Activated CD4-positive, alpha-beta T cell treated with anti-CD3 and anti-CD28 coated beads, Interleukin-2, amount 10 ng/mL, durations not matched to agents 24 days and 14 days (primary cell): ENCODE measurements around the gene CLK3. TPM values are rescaled to one million over a fixed set of nuclear protein-coding genes. Genes with fewer than 3 reads are reported as not detected.

Source experiments
- DNase-seq: peaks from one replicate; pipeline ENCODE4 v3.0.0; 2022
- H3K27ac Mint-ChIP-seq: one replicate; pipeline ENCODE4 v1.8.0; 2022; ENCODE audit warnings: mild to moderate bottlenecking, mixed read lengths
- H3K27me3 Mint-ChIP-seq: one replicate; pipeline ENCODE4 v1.8.0; 2022; ENCODE audit warnings: mixed read lengths
- H3K36me3 Mint-ChIP-seq: one replicate; pipeline ENCODE4 v1.8.0; 2022; ENCODE audit warnings: low read depth, mild to moderate bottlenecking, mixed read lengths
- H3K4me1 Mint-ChIP-seq: one replicate; pipeline ENCODE4 v1.8.0; 2021; ENCODE audit warnings: mixed read lengths
- H3K4me3 Mint-ChIP-seq: one replicate; pipeline ENCODE4 v1.8.0; 2022; ENCODE audit warnings: mild to moderate bottlenecking, moderate library complexity, mixed read lengths
- H3K9me3 Mint-ChIP-seq: one replicate; pipeline ENCODE4 v1.8.0; 2021; ENCODE audit warnings: mixed read lengths
- intact Hi-C: fragments of 100-400 bp; cut with micrococcal nuclease; formaldehyde crosslinking; loops from one replicate; pipeline ENCODE4 v1.15.1; 2023
- total RNA-seq: library from RNA; stranded (reverse); gene quantifications from 2 replicates; pipeline ENCODE4 v1.2.3, GENCODE V29; 2022

CLK3 gene
- total RNA-seq: 112 and 113 TPM in 2 replicates

- H3K36me3 Mint-ChIP-seq: peaks cover 19% of the 10 kb centered on the region
- peak within 1 kb of the TSS; percentile 95 for H3K4me3 Mint-ChIP-seq
- peak within 1 kb of the TSS; percentile 97 for H3K27ac Mint-ChIP-seq
- peak; percentile 99 for DNase-seq
- intact Hi-C loops: loop anchor here (1.0 to 10.0 kb wide), 7 partner anchors 69 to 835 kb away; partner anchors contain the start of genes ARID3B, COX5A, CSK and SIN3A
- H3K9me3 Mint-ChIP-seq: no peaks in the 10 kb centered on the region
- no peaks in the 10 kb centered on the region for H3K27me3 Mint-ChIP-seq
- H3K4me1 Mint-ChIP-seq: peaks cover 41% of the 10 kb centered on the region
Measured at GRCh38 chr15:74615508-74616365, at the start of gene CLK3. Gene CLK3, plus strand, starts transcription at chr15:74615836. Its CDS starts 3,361 bp downstream, at chr15:74619197.

GRCh38 chr15:74568594-74568993 lies 47.0 kb upstream of the CLK3 start:
- peaks cover 26% of the 10 kb centered on the region for H3K4me1 Mint-ChIP-seq
- peaks cover 46% of the 10 kb centered on the region for H3K36me3 Mint-ChIP-seq
- intact Hi-C loops: no loop called here
- H3K9me3 Mint-ChIP-seq: no peaks in the 10 kb centered on the region
- no peak for DNase-seq
- H3K27me3 Mint-ChIP-seq: no peaks in the 10 kb centered on the region
- H3K4me3 Mint-ChIP-seq: no peak overlapping the region
- H3K27ac Mint-ChIP-seq: peak overlapping the region; percentile 61

GRCh38 chr15:74569731-74570070 lies 45.9 kb upstream of the CLK3 start:
- intact Hi-C loops: no loop called here
- Mint-ChIP-seq H3K4me3 (no peak overlapping the region), H3K36me3 (peaks cover 50% of the 10 kb centered on the region), H3K9me3 (no peaks in the 10 kb centered on the region), H3K4me1 (peaks cover 31% of the 10 kb centered on the region), H3K27me3 (no peaks in the 10 kb centered on the region), H3K27ac (no peak overlapping the region)
- no peak for DNase-seq

- intact Hi-C loops: no loop called here
- H3K36me3 Mint-ChIP-seq: peaks cover 53% of the 10 kb centered on the region
- peaks cover 26% of the 10 kb centered on the region for H3K4me1 Mint-ChIP-seq
- no peak for DNase-seq
- H3K27ac Mint-ChIP-seq: no peak overlapping the region
- no peak overlapping the region for H3K4me3 Mint-ChIP-seq
- no peaks in the 10 kb centered on the region for H3K27me3 Mint-ChIP-seq
- H3K9me3 Mint-ChIP-seq: no peaks in the 10 kb centered on the region
Measured at GRCh38 chr15:74571191-74571590, 44.4 kb upstream of the CLK3 start.

- H3K9me3 Mint-ChIP-seq: no peaks in the 10 kb centered on the region
- intact Hi-C loops: no loop called here
- H3K27me3 Mint-ChIP-seq: no peaks in the 10 kb centered on the region
- no peak for DNase-seq
- H3K27ac Mint-ChIP-seq: peak overlapping the region; percentile 21
- peaks cover 49% of the 10 kb centered on the region for H3K36me3 Mint-ChIP-seq
- H3K4me3 Mint-ChIP-seq: no peak overlapping the region
- peaks cover 11% of the 10 kb centered on the region for H3K4me1 Mint-ChIP-seq
Measured at GRCh38 chr15:74573987-74574386, 41.6 kb upstream of the CLK3 start.

GRCh38 chr15:74578496-74578994 lies 37.1 kb upstream of the CLK3 start:
- H3K27ac Mint-ChIP-seq: no peak overlapping the region
- intact Hi-C loops: no loop called here
- no peak for DNase-seq
- H3K4me3 Mint-ChIP-seq: no peak overlapping the region
- no peaks in the 10 kb centered on the region for H3K27me3 Mint-ChIP-seq
- H3K9me3 Mint-ChIP-seq: no peaks in the 10 kb centered on the region
- peaks cover 37% of the 10 kb centered on the region for H3K36me3 Mint-ChIP-seq
- peaks cover 8% of the 10 kb centered on the region for H3K4me1 Mint-ChIP-seq

GRCh38 chr15:74579001-74579400 lies 36.6 kb upstream of the CLK3 start:
- Mint-ChIP-seq H3K4me1 (peaks cover 4% of the 10 kb centered on the region), H3K27ac (no peak overlapping the region), H3K4me3 (no peak overlapping the region), H3K27me3 (no peaks in the 10 kb centered on the region), H3K9me3 (no peaks in the 10 kb centered on the region), H3K36me3 (peaks cover 37% of the 10 kb centered on the region)
- no peak for DNase-seq
- intact Hi-C loops: no loop called here

- no peak overlapping the region for H3K4me3 Mint-ChIP-seq
- H3K27me3 Mint-ChIP-seq: no peaks in the 10 kb centered on the region
- DNase-seq: no peak
- no peaks in the 10 kb centered on the region for H3K9me3 Mint-ChIP-seq
- peaks cover 4% of the 10 kb centered on the region for H3K4me1 Mint-ChIP-seq
- no peak overlapping the region for H3K27ac Mint-ChIP-seq
- peaks cover 30% of the 10 kb centered on the region for H3K36me3 Mint-ChIP-seq
- intact Hi-C loops: no loop called here
Measured at GRCh38 chr15:74580538-74581350, 34.9 kb upstream of the CLK3 start.

GRCh38 chr15:74584204-74584603 lies 31.4 kb upstream of the CLK3 start:
- intact Hi-C loops: no loop called here
- Mint-ChIP-seq H3K9me3 (no peaks in the 10 kb centered on the region), H3K4me1 (peaks cover 4% of the 10 kb centered on the region), H3K36me3 (peaks cover 30% of the 10 kb centered on the region), H3K27ac (peak overlapping the region; percentile 20), H3K27me3 (no peaks in the 10 kb centered on the region), H3K4me3 (no peak overlapping the region)
- no peak for DNase-seq

GRCh38 chr15:74584779-74585178 lies 30.9 kb upstream of the CLK3 start:
- no peak for DNase-seq
- intact Hi-C loops: no loop called here
- Mint-ChIP-seq H3K4me1 (peaks cover 4% of the 10 kb centered on the region), H3K9me3 (no peaks in the 10 kb centered on the region), H3K27me3 (no peaks in the 10 kb centered on the region), H3K4me3 (no peak overlapping the region), H3K27ac (no peak overlapping the region), H3K36me3 (peaks cover 28% of the 10 kb centered on the region)

GRCh38 chr15:74585191-74585590 lies 30.4 kb upstream of the CLK3 start:
- Mint-ChIP-seq H3K36me3 (peaks cover 30% of the 10 kb centered on the region), H3K27ac (no peak overlapping the region)

GRCh38 chr15:74585857-74586256 lies 29.8 kb upstream of the CLK3 start:
- Mint-ChIP-seq H3K27ac (no peak overlapping the region), H3K27me3 (no peaks in the 10 kb centered on the region)
- intact Hi-C loops: no loop called here

More at GRCh38 chr15:74585191-74585590, 30.4 kb upstream of the CLK3 start:
- H3K4me1 Mint-ChIP-seq: peaks cover 4% of the 10 kb centered on the region
- H3K4me3 Mint-ChIP-seq: no peak overlapping the region
- no peak for DNase-seq
- H3K9me3 Mint-ChIP-seq: no peaks in the 10 kb centered on the region
- intact Hi-C loops: no loop called here
- H3K27me3 Mint-ChIP-seq: no peaks in the 10 kb centered on the region

GRCh38 chr15:74589826-74590225 lies 25.8 kb upstream of the CLK3 start:
- Mint-ChIP-seq H3K27me3 (no peaks in the 10 kb centered on the region), H3K4me1 (no peaks in the 10 kb centered on the region), H3K9me3 (no peaks in the 10 kb centered on the region), H3K36me3 (peaks cover 49% of the 10 kb centered on the region), H3K27ac (no peak overlapping the region), H3K4me3 (no peak overlapping the region)
- intact Hi-C loops: no loop called here
- DNase-seq: no peak

More at GRCh38 chr15:74585857-74586256, 29.8 kb upstream of the CLK3 start:
- Mint-ChIP-seq H3K4me1 (peaks cover 4% of the 10 kb centered on the region), H3K9me3 (no peaks in the 10 kb centered on the region), H3K36me3 (peaks cover 35% of the 10 kb centered on the region), H3K4me3 (no peak overlapping the region)
- no peak for DNase-seq

- H3K9me3 Mint-ChIP-seq: no peaks in the 10 kb centered on the region
- peaks cover 3% of the 10 kb centered on the region for H3K4me1 Mint-ChIP-seq
- no peak for DNase-seq
- H3K36me3 Mint-ChIP-seq: peaks cover 44% of the 10 kb centered on the region
- no peak overlapping the region for H3K27ac Mint-ChIP-seq
- H3K4me3 Mint-ChIP-seq: no peak overlapping the region
- intact Hi-C loops: no loop called here
- no peaks in the 10 kb centered on the region for H3K27me3 Mint-ChIP-seq
Measured at GRCh38 chr15:74592222-74592621, 23.4 kb upstream of the CLK3 start.
